T-helper 1 cell (primary cell): ENCODE data around the gene CDKN1A.

ENCODE experiments used
- DNase-seq, 5 donors: peaks; one replicate each; pipeline ENCODE4 v3.0.0-alpha.2; 2012 to 2020

CDKN1A gene

DNA sequence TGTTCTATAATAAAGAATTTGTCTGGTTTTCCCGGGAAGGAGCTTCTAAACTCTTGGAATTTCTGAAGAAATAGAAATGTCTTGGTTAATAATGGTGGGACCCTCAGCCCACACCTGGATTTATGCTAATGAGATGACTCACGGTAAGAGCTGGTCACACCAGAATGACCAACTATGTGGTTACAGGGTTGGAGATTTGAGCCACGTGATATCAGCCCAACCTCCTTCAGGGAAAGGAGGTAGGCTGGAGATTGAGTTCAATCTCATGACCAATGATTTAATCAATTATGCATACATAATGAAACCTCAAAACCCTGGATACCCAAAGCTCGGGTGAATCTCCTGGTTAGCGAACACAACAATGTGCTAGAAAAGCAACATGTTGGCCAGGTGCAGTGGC is 22.1 kb upstream of the CDKN1A start:
- no peak for DNase-seq

- DNase-seq = no peak
Measured at GRCh38 chr6:36657271-36657670, 21.2 kb upstream of the CDKN1A start.

DNA sequence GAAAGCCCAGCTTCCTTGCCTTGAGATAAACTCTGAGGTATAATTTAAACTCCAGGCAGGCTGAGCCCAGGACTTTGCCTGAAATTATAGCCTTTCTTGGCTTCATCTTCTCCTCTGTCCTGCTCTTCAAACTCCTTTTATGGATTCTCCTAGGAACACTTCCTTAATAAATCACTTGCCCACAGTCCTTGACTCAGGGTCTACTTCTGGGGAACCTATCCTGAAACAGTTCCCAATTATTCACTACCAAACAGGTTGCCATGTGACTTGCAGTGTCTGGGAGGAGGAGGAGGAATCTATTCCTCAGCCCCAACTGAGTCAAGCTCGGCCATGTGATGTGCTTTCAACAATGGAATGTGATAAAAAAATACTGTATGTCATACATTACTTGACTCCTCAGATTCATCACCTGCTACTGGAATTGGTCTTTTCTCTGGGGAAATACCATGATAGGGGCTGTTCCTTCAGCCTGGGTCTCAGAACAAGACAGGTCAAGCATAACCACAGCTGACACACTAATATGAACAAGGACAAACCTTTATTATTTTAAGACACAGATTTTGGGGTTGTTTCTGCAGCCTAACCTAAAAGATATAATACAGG is 20.5 kb upstream of the CDKN1A start:
- DNase-seq = no peak

DNA sequence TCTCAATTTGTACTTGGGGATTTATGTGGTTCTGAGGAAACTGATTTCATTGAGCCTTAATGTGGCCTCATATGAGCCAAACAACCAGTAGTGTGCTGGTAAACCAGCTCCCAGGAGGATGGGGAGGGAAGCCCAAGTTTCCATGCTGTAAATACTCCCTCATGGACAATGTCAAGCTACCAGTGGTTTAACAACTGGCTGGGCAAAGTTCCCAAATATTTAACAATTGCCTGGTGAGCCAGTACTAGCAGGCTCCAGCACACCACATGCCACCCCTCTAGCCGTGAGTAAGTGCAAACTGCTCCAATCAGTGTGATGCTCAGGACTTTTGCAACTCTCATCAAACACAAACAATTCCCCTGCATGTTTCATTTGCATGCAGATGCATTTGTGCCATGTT is 19.2 kb upstream of the CDKN1A start:
- no peak for DNase-seq

- DNase-seq = no peak
Measured at GRCh38 chr6:36660771-36661471, 17.6 kb upstream of the CDKN1A start.

DNA sequence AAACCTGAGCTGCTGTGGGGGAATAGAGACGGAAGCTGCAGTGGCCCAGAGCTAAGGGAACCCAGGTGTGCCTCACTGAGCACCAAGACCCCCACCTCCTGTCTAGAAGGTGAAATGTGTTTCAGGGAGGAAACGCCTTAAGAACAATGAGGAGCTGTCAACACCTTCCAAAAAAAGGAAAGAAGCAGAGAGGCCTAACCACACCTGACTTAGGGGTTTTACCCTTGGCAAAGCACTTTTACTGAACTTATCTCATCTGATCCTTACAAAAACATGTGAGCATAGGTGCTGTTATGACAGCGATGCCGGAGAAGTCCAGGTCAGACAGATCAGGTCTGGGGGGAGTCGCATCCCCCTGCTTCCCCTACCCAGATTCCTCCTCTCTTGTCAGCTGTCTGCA is 16.1 kb upstream of the CDKN1A start:
- no peak for DNase-seq

DNA sequence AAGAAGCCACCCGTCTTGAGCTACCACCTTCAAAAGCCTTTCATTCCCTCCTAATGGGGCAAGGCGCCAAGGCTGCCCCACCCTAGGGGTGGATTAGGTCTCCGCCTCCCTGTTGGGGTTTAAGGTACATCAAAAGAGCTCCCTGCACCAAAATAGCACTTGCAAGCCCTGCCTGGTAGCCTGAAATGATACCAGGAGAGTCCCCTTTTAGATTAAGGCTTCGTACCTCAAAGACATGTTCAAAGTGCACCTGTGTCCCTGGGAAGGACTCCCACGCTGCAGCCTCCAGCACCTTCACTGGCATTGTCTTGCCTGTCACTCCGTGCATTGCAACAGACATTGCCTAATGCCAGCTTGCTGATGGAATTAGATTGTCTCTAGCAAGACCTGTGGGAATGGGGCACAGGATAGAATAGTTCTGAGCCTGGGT is 15.7 kb upstream of the CDKN1A start:
- DNase-seq = no peak

DNA sequence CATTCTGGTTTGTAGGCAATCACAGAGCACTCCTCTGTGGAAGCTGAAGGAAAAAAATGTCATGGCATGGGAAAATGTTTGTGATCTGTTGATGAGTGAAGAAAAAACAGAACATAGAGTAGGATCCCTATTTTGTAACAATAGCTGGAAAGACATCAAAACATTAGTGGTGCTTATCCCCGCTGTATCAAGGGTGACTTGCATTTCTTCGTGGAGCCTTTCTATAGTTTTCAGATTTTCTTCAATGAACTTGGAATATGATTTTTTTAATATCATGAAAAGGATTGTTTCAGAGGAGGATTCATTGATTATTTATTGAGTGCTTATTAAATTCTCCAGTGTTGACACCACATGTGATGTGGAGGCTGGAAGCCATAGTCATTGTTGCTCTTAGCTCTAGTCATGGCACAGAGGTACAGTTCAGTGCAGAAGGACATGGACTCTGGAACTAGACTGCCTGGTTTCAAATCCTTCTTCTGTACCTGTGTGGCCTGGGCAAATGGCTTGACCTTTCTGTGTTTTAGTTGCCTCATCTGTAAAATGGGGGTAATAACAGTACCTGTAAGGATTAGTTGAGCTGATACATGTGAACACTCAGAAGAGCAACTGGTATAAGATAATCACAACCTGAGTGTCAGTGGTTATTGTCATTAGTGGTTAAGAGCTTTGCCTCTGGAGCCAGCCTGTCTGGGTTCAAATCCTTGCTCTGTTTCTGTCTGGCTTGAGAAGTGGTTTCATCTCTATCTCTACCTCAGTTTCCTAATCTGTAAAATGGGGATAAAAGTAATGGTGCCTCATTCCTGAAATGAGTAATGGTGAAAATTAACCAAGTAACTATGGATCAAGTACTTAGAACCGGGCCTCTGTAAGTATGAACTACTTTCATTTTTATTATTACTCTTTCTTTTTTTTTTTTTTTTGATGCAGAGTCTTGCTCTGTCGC is 14.7 kb upstream of the CDKN1A start:
- DNase-seq = no peak

DNA sequence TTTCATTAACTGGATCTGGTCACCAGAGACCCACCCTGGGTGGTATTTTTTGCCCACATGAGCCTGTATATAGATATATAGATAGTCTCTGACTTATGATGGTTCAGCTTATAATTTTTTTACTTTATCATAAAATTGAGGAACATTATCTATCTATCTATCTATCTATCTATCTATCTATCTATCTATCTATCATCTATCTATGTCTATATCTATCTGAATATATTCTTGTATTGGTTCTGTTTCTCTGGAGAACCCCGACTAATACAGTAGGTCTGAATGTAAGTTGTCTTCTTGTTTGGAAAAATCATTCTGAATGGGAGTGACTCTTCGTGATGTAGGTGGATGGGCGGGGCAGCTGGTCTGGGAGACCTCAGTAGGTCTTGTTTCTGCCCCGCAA is 13.3 kb upstream of the CDKN1A start:
- no peak for DNase-seq

DNA sequence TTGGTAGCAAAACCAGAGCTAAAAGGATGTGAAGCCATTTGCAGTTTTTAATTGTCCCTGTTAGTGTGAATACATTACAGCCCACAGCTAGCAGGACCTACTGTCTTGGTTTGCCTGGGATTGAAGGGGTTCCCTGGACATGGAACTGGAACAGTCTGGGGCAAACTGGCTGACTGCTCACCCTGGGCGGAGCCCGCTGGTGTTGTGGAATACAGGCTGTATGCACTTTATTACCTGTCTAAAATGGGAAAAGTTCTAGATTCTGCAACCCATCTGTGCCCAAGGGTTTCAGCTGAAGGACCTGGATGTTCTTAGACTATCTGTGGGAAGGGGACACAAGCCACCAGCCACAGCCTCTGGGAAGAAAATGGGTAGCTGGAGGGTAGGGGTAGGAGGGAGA is 12.2 kb upstream of the CDKN1A start:
- DNase-seq = no peak

GRCh38 chr6:36666826-36667591 is 11.5 kb upstream of the CDKN1A start:
- DNase-seq = no peak

GRCh38 chr6:36668591-36668990 is 9.9 kb upstream of the CDKN1A start:
- DNase-seq = no peak

- DNase-seq = no peak
Measured at GRCh38 chr6:36669002-36669401, 9.5 kb upstream of the CDKN1A start.

GRCh38 chr6:36670271-36670670 is 8.2 kb upstream of the CDKN1A start:
- DNase-seq = no peak

DNA sequence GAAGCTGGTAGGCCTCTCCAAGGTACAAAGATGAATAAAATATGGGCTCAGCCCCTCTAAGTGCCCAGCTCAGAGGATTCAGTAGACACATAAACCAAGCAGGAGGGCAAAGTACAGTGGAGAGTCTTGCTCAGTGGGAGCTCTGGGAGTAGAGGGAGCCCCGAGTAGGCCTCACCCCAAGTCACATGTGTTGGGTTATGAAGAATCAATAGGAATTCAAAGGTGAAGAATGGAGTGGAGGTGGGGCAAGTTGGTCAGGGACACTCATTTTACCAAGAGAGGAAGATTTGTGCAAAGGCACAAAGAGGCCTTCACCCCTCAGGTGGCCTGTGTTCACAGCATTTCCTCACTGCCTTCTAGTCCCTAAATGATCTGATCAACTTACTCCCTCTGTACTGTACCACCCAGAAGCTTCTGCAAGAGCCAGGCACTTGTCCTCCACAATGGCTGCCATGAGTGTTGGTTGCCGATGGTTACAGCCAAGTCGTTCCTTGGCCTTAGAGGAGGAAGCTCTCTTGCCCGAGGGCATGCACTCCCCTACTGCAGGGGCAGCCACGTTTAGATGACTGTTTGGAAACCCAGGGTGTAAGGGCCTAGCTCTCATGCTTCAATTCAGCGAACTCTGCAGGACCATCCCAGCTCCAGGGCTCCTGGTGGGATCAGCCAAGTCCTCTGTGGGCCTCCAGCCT is 6.7 kb upstream of the CDKN1A start:
- DNase-seq = no peak

- no peak for DNase-seq
Measured at GRCh38 chr6:36673882-36674281, 4.6 kb upstream of the CDKN1A start.

DNA sequence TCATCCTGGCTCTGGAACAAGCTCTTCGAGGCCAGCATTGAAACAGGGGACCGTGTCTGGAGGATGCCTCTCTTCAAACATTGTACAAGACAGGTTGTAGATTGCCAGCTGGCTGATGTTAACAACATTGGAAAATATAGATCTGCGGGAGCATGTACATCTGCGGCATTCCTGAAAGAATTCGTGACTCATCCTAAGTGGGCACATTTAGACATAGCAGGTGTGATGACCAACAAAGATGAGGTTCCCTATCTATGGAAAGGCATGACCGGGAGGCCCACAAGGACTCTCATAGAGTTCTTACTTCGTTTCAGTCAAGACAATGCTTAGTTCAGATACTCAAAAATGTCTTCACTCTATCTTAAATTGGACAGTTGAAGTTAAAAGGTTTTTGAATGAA is 3.6 kb upstream of the CDKN1A start:
- DNase-seq = no peak

DNA sequence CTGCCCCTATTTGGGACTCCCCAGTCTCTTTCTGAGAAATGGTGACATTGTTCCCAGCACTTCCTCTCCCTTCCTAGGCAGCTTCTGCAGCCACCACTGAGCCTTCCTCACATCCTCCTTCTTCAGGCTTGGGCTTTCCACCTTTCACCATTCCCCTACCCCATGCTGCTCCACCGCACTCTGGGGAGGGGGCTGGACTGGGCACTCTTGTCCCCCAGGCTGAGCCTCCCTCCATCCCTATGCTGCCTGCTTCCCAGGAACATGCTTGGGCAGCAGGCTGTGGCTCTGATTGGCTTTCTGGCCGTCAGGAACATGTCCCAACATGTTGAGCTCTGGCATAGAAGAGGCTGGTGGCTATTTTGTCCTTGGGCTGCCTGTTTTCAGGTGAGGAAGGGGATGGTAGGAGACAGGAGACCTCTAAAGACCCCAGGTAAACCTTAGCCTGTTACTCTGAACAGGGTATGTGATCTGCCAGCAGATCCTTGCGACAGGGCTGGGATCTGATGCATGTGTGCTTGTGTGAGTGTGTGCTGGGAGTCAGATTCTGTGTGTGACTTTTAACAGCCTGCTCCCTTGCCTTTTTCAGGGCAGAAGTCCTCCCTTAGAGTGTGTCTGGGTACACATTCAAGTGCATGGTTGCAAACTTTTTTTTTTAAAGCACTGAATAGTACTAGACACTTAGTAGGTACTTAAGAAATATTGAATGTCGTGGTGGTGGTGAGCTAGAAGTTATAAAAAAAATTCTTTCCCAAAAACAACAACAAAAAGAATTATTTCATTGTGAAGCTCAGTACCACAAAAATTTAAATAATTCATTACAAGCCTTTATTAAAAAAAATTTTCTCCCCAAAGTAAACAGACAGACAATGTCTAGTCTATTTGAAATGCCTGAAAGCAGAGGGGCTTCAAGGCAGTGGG is 2.1 kb upstream of the CDKN1A start:
- no peak for DNase-seq

DNA sequence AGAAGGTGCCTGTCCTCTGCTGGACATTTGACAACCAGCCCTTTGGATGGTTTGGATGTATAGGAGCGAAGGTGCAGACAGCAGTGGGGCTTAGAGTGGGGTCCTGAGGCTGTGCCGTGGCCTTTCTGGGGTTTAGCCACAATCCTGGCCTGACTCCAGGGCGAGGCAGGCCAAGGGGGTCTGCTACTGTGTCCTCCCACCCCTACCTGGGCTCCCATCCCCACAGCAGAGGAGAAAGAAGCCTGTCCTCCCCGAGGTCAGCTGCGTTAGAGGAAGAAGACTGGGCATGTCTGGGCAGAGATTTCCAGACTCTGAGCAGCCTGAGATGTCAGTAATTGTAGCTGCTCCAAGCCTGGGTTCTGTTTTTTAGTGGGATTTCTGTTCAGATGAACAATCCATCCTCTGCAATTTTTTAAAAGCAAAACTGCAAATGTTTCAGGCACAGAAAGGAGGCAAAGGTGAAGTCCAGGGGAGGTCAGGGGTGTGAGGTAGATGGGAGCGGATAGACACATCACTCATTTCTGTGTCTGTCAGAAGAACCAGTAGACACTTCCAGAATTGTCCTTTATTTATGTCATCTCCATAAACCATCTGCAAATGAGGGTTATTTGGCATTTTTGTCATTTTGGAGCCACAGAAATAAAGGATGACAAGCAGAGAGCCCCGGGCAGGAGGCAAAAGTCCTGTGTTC is 1.3 kb upstream of the CDKN1A start:
- no peak for DNase-seq

DNA sequence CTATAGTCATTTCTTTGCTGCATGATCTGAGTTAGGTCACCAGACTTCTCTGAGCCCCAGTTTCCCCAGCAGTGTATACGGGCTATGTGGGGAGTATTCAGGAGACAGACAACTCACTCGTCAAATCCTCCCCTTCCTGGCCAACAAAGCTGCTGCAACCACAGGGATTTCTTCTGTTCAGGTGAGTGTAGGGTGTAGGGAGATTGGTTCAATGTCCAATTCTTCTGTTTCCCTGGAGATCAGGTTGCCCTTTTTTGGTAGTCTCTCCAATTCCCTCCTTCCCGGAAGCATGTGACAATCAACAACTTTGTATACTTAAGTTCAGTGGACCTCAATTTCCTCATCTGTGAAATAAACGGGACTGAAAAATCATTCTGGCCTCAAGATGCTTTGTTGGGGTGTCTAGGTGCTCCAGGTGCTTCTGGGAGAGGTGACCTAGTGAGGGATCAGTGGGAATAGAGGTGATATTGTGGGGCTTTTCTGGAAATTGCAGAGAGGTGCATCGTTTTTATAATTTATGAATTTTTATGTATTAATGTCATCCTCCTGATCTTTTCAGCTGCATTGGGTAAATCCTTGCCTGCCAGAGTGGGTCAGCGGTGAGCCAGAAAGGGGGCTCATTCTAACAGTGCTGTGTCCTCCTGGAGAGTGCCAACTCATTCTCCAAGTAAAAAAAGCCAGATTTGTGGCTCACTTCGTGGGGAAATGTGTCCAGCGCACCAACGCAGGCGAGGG is 594 bp upstream of the CDKN1A start:
- no peak for DNase-seq
